Peyer's patch (tissue), 4 donors: Measurements from ENCODE around the gene SLC26A9.

Source experiments
- CTCF ChIP-seq, 6 experiments: fragments of 450-650 bp in 4 of 6; fragments of 200-600 bp in 2 of 6; sonication (generic) in 1 of 6; IDR thresholded peaks; one replicate each; pipeline ENCODE4 v1.5.1; 2017 to 2019; ENCODE audit warnings: antibody characterized with exemption in 6 of 6, mild to moderate bottlenecking in 3 of 6, moderate library complexity in 1 of 6
- POLR2A ChIP-seq, 2 donors: fragments of 450-650 bp; IDR thresholded peaks; one replicate each; pipeline ENCODE4 v1.5.1; 2017; ENCODE audit warnings: antibody characterized with exemption in 2 of 2, mild to moderate bottlenecking in 2 of 2, moderate library complexity in 2 of 2

- no peak for TF ChIP-seq CTCF (IDR thresholded peaks at IDR 0.05)
- no peak for TF ChIP-seq POLR2A (IDR thresholded peaks at IDR 0.05)
These were observed 3.8 kb upstream of the SLC26A9 start for GRCh38 chr1:205947024-205947423.
